Activated T-cell treated with anti-CD3 and anti-CD28 coated beads for 4 hours (primary cell): ENCODE data around the gene PARD3B.

Experiments
- DNase-seq: peaks from one replicate; pipeline ENCODE4 v3.0.0-alpha.2; 2020

PARD3B gene

DNA sequence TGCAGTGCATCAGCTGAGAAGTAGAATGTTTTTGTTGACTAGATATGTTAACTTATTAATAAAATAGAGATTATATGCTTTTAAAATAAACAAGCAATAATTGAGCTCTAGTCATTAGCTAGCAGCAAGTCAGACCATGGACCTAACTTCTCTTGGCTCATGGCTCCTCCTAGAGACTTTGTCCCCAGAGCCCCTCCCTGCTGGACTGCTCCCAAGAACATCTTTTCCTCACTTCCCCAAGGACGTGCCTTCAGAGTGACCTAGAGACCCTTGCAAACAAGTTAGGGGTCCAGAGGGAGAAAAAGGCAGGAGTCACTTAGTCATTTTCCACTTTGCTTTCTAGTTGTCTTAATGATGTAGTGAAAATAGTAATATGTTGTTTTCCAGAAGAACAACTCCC, 824.5 kb downstream of the PARD3B start:
- no peak for DNase-seq

DNA sequence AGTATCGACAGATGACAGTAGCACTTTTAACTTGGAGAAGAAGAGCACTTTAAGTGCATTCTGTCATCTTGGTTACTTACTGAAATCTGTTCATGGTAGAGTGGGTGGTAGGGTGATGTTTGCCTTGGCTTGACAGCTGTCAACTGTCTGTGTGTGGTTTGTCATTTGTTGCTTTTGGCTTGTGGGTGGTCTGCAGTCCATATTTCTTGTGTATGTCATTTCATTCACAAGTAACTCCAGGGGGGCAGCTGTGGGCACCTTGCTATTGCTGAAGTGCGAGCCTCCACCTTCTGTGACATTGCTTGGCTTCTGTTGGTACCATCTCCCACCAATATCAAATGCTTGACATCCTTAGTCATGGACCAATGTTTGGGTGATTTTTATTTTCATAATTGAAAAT, 825.5 kb downstream of the PARD3B start:
- no peak for DNase-seq

DNA sequence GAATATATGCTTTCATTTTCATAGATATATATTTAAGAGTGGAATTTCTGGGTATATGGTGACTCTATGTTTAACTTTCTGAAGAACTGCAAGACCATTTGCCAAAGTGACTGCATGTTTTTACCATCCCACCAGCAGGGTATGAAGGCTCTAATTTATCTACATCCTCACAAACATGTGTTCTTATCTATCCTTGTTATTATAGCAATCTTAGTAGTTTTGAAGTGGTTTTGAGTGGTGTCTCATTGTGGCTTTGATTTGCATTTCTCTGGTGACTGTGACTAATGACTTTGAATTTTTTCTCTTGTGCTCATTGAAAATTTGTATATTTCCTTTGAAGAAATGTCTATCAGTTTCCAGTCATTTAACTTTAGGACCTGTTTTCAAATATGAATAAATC, 826.9 kb downstream of the PARD3B start:
- DNase-seq, result no peak

DNA sequence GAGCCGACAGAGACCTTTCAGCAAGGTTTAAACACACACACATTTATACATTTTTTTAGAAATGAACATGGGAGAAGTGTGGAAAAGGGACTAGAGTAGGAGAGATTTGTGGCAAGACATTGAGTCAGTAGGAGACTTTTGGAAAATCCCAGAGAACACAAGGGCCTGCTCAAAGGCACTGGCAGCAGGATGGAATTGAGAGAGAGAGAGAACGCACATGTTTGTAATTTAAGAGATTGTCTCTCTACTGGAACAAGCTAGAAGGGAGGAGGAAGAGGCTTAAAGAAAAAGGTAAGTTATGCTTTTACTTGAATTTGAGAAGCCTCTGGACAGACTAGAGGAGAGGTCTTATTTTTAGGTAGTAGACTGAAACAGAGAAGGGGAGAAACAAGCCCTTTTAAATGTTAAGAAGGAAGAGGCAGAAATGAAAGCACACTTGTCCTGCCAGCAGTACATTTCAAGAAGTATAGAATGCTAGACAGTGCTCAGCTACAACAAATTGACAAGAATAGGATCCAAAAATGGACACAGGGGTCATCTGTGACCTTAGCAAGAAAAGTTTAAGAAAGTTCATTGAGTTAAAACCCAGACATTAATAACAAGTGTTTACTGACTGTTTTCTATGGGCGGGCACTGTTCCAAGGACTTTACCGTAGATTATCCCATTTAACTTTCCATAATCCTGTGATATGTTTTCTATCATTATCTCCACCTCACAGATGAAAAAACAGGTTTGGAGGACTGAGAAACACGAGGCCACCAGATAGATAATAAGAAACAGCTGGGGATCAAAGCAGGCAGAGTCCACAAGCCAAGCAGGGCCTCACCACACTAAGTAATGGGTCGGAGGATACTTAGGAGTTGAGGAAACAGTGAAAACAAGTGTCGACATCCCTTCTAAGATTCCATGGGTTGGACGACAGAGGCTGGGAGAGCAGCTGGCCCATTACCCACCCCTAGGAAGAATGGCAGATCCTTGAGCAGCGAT, 830.5 kb downstream of the PARD3B start:
- DNase-seq, result no peak

DNA sequence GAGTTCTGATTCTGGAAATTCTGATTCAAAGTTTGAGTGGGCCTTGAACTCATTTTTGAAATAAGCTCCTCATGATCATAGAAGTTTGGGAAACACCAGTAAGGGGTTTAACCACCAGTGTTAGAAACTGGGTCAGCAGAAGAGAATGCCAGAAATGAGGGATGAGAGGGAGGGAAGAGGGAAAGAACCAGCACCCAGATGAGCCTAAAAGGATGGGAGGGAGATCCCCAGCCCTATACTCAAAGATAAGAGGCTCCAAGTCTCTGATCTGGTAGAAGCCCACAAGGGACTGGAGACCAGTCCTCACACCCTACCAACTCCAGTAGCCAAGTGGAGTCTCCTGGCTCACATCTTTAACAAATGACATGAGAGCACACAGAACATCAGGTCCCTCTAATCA, 832.0 kb downstream of the PARD3B start:
- DNase-seq, result no peak

DNA sequence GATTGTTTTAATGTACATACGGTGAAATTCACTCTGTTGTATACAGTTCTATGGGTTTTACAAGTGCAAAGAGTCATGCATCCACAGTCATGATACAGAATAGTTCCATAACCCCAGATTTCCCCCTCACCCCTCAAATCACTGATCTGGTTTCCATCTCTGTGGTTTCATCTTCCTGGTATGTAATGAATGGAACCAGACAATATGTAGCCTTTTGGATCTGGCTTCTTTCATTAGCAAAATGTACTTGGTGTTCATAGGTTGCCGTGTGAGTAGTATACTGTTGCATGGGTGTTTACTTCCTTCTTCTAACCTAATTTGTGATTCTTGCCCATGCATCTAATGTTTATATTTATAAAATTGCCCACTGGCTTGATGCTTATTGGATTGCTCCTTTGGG, 838.3 kb downstream of the PARD3B start:
- DNase-seq, result no peak

DNA sequence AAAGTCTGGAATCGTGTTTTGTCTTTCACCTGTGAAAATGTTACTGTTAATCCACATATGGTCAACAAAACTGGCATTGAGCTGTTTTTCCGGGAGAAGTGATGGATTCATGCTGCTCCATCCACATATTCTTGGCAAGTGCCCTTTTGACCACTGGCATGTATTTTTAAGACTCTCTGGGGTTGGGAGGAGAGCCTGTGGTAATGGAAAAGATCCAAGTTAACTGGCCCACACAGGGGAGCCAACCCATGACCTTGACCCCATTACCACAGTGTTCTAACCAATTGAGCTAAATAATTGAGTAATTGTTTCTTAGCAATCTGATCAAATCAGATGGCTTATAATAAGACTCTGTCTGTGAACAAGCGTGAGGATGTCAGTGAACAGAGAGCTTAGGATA, 840.8 kb downstream of the PARD3B start:
- no peak for DNase-seq

DNA sequence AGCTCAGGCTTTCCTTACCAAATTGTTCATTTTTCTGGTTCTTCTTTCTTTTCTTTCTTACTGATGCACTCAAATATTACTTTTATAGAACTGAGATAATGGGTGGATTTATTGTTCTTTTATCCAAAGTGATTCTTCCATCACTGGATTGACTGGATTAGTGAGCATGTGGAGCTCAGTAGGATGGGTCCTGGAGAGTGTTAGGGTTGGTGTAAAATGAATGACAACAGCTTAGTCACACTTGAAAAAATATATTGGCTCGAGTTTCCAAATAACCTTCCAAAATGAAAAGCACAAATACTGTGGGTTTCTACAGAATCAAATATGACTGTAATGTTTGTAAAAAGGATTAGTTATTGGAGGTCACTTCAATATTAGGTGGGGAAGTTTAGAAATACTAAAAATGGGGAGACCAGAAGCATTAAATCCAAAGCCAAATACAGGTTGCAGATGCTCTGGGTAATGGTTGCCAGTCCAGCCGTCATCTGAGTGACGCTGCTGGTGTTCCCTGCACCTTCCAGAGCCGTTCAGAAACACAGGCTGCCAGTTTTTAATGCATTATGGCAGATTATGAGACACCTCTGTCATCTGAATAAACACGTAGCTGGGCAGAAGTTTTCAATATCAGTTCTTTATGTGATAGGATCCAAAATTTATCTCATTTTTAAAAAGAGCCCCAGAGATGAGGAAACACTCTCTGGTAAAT, 842.2 kb downstream of the PARD3B start:
- DNase-seq, result no peak

DNA sequence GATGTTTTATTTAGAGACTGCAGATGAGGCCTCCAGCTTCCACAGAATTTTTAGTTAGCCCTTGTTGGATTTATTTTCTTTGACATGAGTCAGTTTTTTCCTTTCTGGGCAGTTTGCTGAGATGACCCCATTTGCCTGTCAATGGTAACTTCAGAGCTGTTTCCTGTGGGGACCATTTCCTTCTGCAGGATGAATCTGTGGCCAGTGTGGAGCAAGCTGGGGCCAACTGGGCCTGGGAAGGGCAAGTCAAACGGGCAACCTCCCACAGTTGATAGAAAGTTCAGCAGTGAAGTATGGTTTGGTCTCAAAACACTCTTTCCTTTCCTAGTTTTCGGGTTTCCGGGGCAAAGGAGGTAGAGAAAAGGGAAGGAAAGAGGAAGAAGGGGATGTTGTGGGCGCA, 845.6 kb downstream of the PARD3B start:
- no peak for DNase-seq

DNA sequence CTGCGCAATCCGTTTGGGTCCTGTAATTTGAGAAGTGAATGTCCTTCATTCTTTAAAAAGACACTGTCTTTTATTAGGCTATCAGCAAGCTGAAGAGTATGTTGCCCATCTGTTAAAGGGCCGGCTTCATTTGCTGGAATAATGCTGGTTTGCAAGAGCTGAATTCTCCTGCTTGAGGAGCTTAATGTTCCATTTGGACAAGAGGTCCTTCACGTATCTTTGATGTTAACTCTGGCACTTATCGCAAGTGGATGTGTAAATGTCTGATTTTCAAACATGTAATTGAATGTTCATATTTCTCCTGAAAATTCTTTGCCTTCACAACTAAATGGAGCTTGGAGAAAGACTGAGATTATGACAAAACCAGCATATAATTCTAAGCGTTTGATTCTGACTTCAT, 856.2 kb downstream of the PARD3B start:
- DNase-seq, result no peak

DNA sequence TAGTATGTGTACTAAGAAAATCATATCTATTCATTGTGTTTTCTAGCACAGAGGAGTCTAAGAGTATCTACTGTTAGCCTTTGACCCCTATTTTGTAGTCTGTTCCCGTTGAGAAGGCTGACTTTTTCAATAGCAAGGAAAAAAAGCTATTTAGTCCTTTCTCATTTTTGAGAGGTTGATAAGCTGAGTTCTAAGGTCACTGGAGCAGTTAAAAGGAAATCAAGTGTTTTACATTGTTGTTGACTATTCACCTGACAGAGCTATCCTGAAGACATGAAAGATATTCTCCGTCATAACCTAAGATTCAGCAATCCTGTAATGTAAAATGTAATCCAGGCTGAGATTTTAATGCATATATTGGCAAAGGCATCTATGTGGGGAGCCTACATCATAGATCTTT, 856.7 kb downstream of the PARD3B start:
- DNase-seq, result no peak

DNA sequence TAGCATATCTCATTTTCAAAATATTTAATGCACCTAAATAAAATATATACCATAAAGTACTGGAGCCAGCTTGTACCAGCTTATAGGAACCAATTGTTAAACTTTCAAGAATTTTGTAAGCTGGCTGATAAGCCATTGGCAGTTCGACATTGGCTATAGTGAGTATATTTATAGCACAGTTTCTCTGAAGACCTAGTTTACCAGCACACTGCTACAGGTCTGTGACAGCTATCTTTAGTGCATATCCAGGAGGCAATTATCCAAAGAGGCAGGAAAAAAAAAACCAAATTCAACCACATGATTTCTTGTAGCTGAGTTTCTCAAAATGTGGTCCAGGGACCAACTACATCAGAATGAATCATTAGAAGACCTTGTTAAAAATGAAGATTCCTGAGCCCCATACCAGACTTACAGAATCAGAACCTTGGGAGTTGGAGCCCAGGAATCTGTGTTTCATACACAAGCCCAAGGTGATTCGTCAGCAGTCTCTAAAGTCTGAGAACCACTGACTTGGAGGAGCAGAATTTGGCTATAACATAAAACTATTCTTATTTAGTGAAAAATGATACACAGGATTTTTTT, 858.1 kb downstream of the PARD3B start:
- DNase-seq, result no peak

DNA sequence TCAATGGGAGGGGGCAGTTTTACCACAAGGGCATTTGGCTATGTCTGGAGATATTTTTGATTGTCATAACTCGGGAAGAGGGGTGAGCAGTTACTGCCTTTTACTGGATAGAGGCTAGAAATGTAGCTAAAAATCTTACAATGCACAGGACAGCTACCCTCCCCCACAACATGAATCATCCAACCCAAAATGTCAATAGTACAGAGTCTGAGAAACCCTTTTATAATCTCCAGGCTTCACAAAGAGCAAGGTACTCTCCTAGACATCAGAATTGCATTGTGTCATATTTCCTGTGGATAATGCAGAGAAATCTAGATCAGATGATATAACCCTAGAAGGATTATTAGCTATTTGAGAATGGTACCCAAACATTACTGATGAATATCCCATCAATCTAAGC, 859.9 kb downstream of the PARD3B start:
- no peak for DNase-seq

DNA sequence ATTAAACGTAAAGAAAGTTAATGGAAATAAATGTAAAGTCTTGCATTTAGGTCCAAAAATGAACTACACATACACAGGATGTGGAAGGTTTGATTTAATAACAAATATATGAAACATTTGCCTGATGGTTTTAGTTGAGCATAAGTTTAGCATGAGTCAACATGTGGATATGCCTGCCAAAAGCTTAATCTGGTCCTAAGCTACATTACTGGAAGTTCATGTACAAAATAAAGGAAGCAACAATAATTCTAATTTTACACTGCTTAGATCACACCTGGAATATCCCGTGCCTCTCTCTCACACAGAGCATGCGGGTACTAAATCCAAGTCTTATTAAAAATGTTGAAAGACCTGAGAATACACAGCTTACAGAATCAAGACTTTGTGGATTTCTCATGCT, 860.5 kb downstream of the PARD3B start:
- DNase-seq, result no peak

DNA sequence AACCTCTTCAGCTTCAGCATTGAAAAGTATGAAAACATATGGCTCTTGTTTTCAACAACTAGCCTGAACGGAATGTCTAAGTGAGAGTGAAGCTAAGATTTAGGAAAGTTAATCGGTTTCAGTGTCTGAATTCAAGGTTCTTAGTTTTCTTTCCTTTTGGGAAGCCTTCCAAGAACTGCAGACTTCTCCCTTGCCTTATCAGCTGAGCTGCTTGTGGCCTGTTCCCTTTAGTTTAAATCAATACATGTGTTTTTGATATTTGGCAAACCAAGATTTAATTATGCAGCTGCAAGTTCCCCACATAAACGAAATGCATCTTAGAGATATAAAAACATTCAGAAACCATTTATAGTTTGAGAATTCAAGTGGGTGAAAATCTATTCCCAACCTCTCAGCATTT, 862.7 kb downstream of the PARD3B start:
- no peak for DNase-seq

DNA sequence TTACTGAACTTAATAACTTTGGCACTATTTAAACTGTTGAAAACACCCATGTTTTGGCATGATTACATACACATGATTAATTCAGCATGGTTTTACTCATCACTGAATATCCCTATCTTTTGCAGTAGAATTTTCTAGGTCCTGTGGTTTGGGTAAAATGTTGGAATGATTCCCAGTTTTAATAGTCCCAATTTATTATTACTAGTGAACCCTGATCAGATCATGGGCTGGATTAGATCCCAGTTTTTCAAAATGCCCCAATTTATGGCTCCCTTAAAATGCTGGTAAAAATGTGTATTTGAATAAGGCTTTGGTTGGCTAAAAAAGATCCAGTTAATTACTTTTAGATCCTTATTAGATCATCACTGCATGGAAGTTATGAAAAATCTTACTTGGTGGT, 863.4 kb downstream of the PARD3B start:
- no peak for DNase-seq

DNA sequence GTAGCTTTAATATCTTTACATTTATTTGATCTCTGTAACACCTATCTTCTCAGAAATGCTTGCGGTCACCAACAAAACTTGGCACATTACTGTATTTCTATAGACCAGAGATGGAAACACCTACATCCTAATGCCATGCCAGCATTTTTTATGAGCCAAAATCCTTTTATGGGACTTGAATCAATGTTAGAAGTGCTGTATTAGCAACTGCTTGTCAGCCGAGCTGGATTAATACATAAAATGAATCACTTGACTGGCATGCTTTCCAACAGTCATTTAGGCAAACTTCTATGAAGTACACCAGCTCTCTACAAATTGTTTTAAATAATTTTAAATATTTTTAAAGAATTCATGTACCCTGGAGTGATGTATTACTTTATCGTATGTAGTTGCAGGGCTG, 864.1 kb downstream of the PARD3B start:
- DNase-seq, result no peak

DNA sequence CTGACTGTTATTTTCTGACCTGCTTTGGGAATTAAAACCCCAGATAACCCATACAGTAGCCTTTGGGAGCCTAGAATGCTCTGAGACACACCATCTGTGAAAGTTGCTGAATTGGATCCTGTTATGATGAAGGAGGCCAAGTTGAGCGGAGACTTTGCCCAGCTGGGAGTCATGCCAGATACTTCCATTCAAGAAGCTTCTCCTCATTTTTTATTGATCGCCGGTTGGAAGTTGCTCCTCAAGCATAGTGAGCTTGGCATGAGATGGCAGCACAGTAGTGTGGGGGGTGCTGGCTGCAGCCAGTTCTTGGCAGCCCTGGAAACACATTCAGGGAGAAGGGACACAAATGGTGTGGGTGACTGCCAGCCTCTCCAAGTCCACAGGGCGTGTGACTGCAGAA, 866.3 kb downstream of the PARD3B start:
- DNase-seq, result no peak

DNA sequence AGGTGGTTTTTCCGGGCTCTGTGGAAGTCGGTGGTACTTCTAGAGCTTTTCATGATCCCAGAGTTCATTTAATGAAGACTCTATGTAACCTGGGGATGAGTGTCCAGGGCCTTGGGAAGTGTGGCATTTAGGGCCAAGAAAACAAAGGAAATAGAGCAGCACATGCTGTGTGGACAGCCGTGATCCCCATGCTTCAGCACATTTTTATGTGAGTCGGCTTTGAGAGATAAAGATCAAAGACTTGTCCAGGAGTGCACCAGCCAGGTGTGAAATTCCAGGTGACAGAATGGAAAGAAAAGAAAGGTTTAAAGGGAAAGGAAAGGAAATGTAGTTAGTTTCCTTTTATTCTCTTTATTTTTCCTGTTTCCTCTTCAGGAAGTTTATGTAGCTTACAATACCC, 879.1 kb downstream of the PARD3B start:
- DNase-seq, result no peak

DNA sequence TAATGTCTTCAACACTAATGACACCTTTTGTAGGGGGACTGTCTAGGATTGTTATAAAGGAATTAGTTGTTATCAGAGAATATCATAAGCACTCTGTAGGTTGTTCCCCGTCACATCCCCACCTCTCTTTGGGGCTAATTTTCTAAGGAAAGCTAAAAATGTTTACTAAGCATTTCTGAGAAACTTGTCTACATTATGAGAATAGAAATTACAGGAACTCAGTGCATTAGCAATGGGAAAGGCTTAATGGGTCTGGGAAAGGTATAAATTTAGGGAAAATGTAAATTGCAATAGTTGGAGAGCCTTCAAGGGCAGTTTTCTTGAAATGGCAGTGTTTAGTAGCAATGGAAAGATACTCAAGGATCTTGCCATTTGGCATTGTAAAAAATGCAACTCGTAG, 879.8 kb downstream of the PARD3B start:
- no peak for DNase-seq

DNA sequence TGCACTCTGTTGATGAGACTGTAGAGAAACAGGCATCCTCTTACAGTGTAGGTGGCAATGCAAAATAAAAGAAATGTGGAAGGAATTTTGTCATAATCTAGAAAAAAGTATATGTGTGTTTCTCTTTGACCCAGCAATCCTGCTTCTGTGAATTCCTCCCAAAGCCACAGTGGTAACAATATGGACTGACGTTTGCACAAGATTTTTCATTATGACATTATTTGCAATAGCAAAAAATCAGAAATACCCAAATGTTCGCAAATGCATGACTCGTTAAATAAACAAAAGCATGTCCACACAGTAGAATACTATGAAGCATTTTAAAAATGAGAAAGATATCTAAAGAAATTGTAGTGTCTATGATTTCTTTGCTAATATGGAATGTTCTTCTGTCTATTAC, 881.8 kb downstream of the PARD3B start:
- no peak for DNase-seq

DNA sequence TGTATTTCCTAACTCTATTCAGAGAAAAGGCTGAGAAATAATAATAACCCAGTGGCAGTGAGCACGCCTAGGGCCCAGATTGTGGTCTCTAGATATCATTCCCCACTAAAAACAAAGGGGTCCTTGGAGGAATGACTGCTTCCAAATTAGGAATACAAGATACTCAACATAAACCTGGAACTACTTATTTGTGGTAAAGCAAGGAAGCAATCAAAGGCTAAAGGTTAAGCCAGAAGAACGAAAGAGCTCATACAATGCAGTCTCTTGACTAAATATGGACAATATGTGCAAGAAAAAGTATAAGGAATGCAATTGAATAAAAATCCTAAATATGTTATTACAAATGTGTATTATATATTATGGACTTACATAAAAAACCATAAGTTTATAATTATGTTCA, 883.5 kb downstream of the PARD3B start:
- no peak for DNase-seq

DNA sequence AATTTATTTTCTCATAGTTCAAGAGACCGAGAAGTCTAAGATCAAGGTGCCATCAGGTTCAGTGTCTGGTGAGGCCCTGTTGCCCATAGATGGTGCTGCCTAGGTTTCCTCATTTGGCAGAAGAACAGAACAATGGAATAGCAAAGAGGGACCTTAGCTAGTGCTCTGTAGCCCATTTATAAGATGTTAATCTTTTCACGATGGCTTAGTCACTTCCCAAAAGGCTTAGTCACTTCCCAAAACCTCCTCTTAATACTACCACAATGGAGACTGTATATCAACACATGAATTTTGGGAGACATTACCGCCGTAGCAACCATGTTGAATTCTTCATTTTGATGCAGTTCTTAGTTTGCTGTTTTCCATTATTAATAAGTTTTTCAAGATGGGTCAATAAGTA, 890.7 kb downstream of the PARD3B start:
- no peak for DNase-seq

DNA sequence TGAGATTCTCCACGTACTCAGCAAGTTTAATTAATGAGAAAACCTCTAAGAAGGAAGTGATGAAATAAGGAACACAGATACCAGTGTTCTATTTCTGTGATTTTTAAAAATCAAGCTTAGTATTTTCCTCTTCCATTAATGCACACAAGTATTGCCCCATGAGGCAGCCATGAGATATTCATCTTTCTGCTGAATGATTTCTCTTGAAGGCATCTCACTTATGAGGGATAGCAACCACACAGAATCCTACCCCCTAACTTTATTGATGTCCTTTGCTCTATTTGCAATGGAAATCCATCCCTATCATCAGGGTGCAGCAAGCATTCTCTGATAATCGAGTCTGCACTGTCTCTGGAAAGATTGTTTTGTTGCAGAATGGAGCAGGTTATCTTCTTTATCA, 893.0 kb downstream of the PARD3B start:
- no peak for DNase-seq
